Stimulated activated CD4-positive, alpha-beta T cell treated with anti-CD3 and anti-CD28 coated beads, Interleukin-15, amount 100 ng/mL, for 1 hour (primary cell): ENCODE measurements around the gene WDR81.
"Not testable (repeated sequence)": the region's sequence is repeated elsewhere in the genome, so short reads cannot be mapped to it uniquely, and the experiment has no call there.

Experiments
- DNase-seq, 2 donors: peaks; one replicate each; pipeline ENCODE4 v3.0.0-alpha.2; 2020; ENCODE audit warnings: low read depth in 1 of 2, low spot score in 1 of 2

WDR81 gene

GRCh38 chr17:1730326-1731193, 6.1 kb downstream of the WDR81 start:
- DNase-seq, result no peak

- no peak for DNase-seq
Measured at GRCh38 chr17:1731194-1731506, 6.6 kb downstream of the WDR81 start.

GRCh38 chr17:1732241-1732832, 7.8 kb downstream of the WDR81 start:
- DNase-seq, result no peak

GRCh38 chr17:1732833-1733321, 8.4 kb downstream of the WDR81 start:
- no peak for DNase-seq

GRCh38 chr17:1733759-1734158, 9.3 kb downstream of the WDR81 start:
- no peak for DNase-seq

- no peak for DNase-seq
Measured at GRCh38 chr17:1735418-1735817, 10.9 kb downstream of the WDR81 start.

- DNase-seq, result no peak
Measured at GRCh38 chr17:1735834-1736347, 11.4 kb downstream of the WDR81 start.

- peak in 1 of 2 donors; percentile 39 for DNase-seq
Measured at GRCh38 chr17:1736348-1737281, 12.1 kb downstream of the WDR81 start.

GRCh38 chr17:1737531-1738291, 13.2 kb downstream of the WDR81 start:
- DNase-seq, result no peak

GRCh38 chr17:1741899-1742298, 17.4 kb downstream of the WDR81 start:
- DNase-seq, result not testable (repeated sequence)

GRCh38 chr17:1742371-1743087, 18.0 kb downstream of the WDR81 start, which contains the start of gene SERPINF2:
TSS of gene SERPINF2 (plus strand) at chr17:1742871. CDS start at chr17:1744996, 2,125 bp downstream.
- DNase-seq, result no peak

- no peak for DNase-seq
Measured at GRCh38 chr17:1743088-1743439, 18.6 kb downstream of the WDR81 start.

- no peak for DNase-seq
Measured at GRCh38 chr17:1744551-1745512, 20.3 kb downstream of the WDR81 start.

- no peak for DNase-seq
Measured at GRCh38 chr17:1745513-1746020, 21.1 kb downstream of the WDR81 start.

- DNase-seq, result no peak
Measured at GRCh38 chr17:1746975-1747543, 22.6 kb downstream of the WDR81 start.

- no peak for DNase-seq
Measured at GRCh38 chr17:1750628-1751027, 26.1 kb downstream of the WDR81 start.

- no peak for DNase-seq
Measured at GRCh38 chr17:1752425-1753262, 28.1 kb downstream of the WDR81 start.
